Adrenal gland (tissue), 5 donors: ENCODE measurements around the gene KRTAP10-8.

Experiments used
- CTCF ChIP-seq, 6 experiments: fragments of 450-650 bp in 4 of 6; fragments of 200-600 bp in 2 of 6; sonication (generic) in 1 of 6; IDR thresholded peaks; 1 replicate in 5 of 6; 2 replicates in 1 of 6; pipeline versions ENCODE4 v1.5.1 to v1.8.0; 2016 to 2021; ENCODE audit warnings: antibody characterized with exemption in 6 of 6, mild to moderate bottlenecking in 2 of 6, moderate library complexity in 1 of 6
- POLR2A ChIP-seq, 2 donors: fragments of 450-650 bp; IDR thresholded peaks; one replicate each; pipeline ENCODE4 v1.6.1; 2017; ENCODE audit warnings: antibody characterized with exemption in 2 of 2, mild to moderate bottlenecking in 2 of 2, moderate library complexity in 1 of 2
- donor health status: DM: no; HTN: no; CAD: no.

- TF ChIP-seq CTCF (IDR thresholded peaks at IDR 0.05) (no peak), POLR2A (IDR thresholded peaks at IDR 0.05) (no peak)
These were observed 33.0 kb downstream of the KRTAP10-8 start for GRCh38 chr21:44644878-44645277.
